CD4-positive, alpha-beta T cell treated with Interleukin-4 for 1 hour (primary cell): Measurements from ENCODE around the gene TBR1.

Experiments
- DNase-seq, 2 donors: peaks; one replicate each; pipeline ENCODE4 v3.0.0-alpha.2; 2020 to 2022

The TBR1 gene

DNA sequence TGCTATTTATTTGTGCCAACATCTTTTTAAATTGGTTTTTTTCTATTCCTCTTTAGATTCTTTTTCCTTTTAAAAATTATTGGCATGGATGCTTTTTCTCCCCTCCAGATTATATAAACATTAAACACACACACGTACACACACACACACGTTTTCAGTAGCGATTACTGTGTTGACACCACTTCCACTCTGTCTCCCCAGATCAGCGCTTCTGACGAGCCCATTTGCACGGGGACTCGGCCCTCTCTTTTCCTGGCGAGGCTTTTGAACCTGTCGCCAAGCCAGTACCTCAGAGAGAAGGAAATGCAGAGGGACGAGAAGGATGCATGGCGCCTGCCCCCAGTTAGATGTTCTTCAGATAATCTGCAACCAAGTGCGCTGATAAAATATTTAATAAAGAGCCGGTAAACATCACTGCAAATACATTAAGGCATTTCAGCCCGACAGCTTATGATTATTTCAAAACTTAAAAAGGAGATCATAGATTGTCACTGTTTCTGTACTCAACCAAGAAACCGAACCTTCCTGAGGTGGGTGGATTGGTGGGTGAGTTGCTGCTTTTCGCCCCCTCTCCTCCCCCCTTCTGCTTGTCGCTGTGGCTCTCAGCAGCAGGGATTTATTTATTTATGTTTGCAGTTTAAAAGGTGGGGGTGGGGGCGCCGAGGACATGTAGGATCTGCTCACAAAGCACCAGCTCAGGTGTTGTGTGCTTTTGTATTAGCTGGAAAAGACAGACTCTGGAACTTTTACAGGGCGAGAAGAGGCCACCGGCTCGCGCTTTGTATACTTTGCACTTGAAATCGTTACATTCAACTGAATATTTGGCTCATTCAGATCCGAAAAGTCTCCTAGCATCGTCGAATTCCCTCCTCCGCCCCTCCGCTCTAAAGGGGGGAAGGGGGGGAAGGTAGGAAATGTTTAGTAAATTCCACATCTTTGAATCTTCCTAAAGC is 787 bp upstream of the TBR1 start:
- no peak for DNase-seq

DNA sequence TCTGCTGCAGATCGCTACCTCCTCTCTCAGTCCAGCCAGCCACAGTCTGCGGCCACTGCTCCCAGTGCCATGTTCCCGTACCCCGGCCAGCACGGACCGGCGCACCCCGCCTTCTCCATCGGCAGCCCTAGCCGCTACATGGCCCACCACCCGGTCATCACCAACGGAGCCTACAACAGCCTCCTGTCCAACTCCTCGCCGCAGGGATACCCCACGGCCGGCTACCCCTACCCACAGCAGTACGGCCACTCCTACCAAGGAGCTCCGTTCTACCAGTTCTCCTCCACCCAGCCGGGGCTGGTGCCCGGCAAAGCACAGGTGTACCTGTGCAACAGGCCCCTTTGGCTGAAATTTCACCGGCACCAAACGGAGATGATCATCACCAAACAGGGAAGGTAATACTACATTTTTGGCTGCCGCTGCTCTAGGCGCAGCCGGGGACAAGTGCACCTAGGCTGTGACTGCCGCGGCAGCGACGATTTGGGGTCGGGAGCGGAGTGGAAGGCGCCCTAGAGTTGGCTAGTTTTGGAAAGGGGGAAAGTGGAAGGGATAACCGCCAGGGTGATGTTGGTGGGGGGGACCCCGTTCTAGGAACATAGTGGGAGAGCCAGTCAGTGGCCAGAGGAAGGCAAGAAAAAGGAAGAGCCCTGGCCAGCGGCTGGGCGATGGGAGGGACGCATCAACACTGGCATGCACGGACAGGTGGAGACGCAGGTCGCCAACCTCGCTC is 776 bp downstream of the TBR1 start:
- DNase-seq = no peak

DNA sequence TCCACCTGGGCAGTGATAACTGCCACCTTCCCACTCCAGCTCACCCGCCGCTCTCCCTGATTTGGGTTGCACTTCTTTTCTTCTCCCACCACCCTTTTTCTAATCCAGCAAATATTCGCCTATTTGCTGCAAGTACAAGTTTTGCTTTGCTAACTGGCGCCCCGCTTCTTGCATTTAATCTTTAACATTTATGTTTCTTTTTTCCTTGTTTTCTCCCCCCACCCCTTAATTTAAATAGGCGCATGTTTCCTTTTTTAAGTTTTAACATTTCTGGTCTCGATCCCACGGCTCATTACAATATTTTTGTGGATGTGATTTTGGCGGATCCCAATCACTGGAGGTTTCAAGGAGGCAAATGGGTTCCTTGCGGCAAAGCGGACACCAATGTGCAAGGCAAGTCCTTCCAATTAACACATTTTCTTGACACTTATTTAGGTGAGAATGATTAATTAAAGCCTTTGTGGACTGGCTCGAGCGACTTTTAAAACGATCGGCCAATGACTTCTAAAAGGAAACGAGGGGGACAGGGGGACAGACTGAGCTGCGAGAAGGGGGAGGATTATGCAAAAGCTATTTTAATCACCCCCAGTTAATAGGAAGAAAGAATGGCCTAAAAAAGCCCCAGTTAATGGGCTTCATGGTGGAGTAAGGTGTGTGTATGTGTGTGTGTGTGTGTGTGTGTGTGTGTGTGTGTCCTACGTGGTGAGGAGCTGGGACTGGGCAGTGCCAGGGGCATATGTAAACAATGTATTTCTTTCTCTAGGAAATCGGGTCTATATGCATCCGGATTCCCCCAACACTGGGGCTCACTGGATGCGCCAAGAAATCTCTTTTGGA is 1.6 kb downstream of the TBR1 start:
- no peak for DNase-seq

DNA sequence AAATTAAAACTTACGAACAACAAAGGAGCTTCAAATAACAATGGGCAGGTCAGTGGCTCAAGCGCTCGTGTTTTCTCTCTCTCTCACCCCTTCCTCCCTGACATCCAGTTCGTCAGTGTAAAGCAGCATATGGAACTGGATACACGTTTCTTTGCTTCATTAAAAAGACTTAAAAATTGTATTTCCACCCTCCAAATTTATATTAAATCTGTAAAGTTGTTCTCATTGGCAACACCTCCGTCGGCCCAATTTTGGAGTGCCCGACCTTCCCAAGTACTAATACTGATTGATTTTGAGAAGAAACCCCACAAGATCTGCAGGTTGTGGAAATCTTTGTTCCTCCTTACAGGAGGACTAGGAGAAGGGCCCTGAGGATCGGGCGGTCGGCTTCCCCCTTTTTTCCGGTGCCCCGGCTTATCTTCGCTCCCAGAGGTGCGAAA is 2.2 kb downstream of the TBR1 start:
- DNase-seq = no peak

DNA sequence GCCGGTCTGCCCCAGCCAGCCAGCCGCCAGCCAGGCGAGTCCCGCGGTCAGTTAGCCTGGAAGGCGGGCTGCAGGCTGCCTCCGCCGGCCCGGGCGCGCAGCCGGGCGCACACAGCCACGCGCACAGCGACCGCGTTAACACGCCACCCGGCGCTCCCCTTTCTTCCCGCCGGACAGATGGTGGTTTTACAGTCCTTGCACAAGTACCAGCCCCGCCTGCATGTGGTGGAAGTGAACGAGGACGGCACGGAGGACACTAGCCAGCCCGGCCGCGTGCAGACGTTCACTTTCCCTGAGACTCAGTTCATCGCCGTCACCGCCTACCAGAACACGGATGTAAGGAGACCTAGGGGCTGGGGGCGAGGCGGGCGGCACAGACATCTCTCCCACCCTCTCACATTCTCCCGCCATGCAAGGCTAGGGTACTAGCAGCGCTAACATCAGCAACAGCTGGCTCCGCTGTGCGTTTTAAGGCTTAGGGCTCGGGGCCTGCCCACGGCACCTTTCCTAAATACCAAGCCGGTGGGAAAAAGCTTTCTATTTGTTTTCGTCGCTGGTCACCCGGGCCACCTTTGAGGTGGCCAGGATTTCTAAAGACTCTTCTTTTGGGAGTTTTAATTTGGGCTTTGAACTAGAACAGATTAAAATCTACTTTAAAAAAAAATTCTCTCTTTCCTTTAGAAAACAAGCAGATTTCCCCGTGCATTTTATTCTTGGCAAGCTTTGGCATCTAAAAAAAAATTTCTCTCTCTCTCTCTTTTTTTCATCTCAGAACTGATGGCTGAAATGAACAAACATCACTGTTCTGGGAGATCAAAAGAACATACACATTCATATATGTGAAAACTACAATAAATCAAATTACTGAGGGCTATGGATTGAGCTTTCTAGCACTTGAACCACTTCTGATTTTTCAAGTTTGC is 2.9 kb downstream of the TBR1 start:
- DNase-seq = no peak

DNA sequence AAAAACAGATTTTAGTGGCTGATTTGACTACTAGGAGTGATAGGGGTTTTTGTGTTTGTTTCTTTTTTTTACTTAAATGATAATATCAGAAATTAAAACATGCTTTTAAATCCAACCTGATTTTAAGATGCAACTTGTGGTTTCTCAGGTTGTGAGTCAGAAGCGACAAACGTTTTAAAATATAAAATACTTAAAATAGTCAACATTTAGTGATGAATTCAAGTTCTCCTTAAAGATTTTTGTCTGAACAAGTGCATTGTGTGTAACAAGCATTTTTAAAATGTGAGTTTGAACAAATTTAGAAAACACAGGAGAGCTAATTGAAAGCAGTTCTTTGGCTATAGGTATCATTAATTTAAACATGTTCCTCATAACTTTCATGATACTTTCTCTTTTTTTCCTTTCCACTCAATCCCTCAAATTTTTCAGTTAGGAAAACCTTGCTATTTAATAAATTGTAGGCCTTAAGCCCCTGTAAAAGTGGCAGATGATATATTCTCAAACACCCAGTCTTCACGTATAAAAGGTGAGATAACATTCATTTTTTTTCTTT is 3.6 kb downstream of the TBR1 start:
- DNase-seq = no peak

DNA sequence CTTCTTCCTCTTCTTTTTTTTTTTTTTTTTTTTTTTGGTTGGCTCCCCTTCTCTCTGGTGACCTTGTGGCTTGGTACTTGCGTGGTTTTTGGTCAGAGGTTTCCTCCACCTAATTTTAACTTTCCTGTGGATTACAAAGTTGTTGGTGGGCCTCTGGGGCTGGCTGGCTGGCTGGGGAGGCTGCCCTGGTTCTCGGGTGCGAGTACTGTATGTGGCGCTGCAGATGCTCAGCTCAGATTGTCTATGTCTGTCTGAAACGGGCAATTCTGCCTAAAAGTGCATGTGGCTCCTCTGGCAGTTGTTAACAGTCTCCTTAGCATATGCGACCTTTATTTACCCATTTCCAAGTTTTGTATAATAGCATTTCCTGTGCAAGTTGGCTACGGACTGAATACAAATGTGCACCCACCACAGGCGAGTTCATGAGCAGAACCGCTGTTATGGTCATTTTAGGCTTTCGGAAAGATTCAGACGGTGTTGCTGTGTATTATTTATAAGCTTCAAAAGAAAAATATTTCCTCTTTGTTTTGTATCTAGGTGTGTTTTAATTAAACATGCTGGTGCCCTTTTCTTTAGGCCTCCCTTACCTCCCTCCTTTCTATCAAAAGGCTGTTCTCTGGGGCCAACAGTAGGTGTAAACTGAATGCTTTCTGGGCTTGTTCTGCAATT is 4.4 kb downstream of the TBR1 start:
- no peak for DNase-seq

DNA sequence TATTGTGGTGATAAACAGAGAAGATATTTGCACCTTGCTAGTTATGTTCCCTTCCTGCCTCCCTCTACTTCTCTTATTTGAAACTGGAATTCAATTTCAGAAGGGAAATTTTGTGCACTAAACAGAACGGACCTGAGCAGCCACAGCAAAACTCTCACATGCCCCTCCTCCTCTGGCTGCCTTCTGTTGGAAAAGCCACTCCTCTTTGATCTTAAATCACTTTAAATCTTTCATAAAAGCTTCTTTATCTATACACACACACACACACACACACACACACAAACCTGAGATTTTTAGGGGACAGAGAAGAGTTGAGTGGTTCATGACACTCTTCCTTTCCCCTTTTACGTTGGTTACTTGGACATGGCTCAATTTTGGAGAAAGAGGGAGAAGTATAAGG is 5.6 kb downstream of the TBR1 start:
- DNase-seq = no peak

DNA sequence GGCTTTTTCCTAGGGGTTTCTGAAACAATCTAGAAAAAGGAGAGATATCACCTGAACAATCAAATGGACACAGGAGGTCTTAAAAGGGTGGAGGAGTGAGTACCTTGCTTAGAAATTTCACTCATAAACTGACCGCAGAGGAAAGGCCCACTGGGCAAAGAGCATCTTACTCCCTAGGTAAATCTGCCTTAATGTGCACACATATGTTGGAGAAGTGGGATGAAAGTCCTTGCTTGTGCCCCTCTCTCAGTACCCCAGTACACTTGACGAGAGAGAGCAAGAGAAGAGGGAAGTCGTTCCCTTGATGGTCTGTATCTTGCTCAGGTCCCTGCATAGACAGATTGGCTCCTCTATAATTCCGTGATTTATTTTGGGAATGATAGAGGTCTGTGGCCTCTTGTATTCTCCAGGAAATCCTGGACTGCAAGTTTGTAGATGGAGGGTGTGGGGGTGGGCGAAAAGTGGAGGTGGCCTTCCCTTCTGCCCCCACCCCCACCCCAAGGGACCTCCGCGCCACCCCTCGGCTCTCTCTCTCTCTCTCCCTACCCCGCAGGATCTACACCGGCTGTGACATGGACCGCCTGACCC is 6.8 kb downstream of the TBR1 start:
- DNase-seq = no peak

DNA sequence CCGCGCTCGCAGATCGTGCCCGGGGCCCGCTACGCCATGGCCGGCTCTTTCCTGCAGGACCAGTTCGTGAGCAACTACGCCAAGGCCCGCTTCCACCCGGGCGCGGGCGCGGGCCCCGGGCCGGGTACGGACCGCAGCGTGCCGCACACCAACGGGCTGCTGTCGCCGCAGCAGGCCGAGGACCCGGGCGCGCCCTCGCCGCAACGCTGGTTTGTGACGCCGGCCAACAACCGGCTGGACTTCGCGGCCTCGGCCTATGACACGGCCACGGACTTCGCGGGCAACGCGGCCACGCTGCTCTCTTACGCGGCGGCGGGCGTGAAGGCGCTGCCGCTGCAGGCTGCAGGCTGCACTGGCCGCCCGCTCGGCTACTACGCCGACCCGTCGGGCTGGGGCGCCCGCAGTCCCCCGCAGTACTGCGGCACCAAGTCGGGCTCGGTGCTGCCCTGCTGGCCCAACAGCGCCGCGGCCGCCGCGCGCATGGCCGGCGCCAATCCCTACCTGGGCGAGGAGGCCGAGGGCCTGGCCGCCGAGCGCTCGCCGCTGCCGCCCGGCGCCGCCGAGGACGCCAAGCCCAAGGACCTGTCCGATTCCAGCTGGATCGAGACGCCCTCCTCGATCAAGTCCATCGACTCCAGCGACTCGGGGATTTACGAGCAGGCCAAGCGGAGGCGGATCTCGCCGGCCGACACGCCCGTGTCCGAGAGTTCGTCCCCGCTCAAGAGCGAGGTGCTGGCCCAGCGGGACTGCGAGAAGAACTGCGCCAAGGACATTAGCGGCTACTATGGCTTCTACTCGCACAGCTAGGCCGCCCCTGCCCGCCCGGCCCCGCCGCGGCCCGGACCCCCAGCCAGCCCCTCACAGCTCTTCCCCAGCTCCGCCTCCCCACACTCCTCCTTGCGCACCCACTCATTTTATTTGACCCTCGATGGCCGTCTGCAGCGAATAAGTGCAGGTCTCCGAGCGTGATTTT is 7.6 kb downstream of the TBR1 start:
- no peak for DNase-seq

DNA sequence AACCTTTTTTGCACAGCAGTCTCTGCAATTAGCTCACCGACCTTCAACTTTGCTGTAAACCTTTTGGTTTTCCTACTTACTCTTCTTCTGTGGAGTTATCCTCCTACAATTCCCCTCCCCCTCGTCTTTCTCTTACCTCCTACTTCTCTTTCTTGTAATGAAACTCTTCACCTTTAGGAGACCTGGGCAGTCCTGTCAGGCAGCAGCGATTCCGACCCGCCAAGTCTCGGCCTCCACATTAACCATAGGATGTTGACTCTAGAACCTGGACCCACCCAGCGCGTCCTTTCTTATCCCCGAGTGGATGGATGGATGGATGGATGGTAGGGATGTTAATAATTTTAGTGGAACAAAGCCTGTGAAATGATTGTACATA is 8.3 kb downstream of the TBR1 start:
- no peak for DNase-seq

DNA sequence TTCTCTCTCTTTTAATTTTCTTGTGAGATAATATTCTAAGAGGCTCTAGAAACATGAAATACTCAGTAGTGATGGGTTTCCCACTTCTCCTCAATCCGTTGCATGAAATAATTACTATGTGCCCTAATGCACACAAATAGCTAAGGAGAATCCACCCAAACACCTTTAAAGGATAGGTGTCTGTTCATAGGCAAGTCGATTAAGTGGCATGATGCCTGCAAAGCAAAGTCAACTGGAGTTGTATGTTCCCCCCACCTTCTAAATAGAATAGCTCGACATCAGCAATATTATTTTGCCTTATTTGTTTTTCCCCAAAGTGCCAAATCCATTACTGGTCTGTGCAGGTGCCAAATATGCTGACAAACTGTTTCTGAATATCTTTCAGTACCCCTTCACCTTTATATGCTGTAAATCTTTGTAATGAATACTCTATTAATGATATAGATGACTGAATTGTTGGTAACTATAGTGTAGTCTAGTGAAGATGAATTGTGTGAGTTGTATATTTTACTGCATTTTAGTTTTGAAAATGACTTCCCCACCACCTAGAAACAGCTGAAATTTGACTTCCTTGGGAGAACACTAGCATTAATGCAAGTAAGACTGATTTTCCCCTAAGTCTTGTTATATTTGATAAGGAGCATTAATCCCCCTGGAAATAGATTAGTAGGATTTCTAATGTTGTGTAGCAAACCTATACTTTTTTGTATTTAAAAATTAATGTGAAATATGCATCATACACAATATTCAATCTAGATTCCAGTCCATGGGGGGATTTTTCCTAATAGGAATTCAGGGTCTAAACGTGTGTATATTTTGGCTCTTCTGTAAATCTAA is 9.0 kb downstream of the TBR1 start:
- no peak for DNase-seq

DNA sequence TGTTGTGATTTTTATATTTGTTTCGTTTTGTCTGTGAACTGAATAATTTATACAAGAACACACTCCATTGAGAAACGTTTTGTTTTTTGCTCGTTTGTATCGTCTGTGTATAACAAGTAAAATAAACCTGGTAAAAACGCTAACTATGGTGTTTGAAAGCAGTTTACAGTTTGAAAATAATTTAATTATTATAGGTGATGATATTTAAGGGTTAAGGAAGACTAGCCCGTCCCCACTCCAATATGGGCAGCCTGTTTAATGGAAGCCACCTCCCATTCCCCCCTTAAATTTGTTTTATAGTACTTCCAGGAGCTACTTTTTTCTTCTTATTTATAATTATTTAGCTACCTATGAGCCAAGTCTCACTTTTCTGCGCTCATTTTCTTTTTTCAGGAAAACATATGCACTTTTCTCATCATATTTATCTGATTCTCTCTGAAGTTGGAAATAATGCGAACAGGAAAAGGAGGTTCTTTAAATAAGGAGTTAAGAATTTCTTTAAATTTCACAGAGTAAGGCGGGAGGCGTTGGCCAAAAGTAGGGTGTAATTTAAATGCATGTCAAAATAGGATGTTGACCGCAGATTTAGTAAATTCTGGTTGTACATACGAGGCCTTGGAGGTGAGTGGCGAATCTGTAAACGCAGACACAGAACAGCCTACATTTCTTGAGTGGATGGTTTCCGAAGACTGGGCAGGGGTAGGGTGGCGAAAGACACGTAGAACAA is 9.8 kb downstream of the TBR1 start:
- no peak for DNase-seq

DNA sequence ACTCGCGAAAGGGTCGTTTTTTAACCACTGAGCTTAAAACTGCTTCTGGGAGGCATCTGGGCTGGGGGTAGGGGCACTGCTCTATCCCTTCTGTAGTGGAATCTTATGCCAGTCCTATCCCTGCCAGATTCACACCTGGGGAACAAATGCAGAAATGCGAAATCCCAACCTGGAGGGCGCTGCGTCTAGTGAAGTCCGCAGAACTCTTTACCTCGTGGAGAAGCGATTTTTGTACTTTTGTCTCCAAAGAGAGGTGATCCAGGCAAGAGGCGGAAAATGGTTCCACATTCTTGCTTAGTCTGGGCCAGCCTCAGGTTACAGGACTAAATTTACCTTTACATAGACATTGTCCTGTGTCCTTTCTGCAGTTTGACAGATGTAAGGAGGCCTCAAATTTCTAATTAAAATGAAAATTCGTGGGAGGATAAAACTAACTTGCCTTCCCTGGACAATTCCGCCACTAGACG is 10.4 kb downstream of the TBR1 start:
- no peak for DNase-seq

DNA sequence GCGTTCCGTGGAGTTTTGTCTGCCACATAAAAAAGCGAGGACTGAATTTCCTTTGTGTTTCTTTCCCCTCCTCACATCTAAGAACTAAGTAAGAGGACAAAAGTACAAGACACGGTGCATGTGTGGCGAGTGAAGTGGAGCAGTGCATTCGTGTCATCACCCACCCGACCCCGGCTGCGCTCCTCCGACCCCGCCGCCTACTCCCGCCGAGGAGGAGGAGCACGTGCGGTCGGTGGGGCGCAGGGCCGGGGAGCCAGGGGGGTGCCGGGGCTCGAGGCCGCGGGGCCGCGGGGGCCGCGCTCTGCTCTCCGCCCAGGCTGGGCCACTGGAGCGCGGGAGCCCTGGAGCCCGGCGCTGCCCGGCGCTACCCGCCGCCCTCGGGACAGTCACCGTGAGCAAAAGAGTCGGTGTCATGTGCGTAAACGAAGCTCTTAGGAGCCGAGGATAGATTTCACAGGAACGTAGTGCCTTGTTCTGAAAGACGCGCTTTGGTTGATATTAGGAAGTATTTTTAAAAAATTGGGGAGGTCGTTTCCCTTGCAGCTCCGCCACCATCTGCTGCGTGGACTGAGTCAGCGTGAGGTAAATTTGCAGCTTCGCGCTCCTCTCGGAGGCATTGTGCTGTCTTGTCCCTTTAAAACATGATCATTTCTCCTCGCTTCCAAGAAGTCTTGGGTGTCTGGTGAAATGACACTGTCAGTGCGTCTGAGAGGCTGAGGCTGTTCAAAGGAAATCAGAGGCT is 11.0 kb downstream of the TBR1 start:
- DNase-seq = no peak

DNA sequence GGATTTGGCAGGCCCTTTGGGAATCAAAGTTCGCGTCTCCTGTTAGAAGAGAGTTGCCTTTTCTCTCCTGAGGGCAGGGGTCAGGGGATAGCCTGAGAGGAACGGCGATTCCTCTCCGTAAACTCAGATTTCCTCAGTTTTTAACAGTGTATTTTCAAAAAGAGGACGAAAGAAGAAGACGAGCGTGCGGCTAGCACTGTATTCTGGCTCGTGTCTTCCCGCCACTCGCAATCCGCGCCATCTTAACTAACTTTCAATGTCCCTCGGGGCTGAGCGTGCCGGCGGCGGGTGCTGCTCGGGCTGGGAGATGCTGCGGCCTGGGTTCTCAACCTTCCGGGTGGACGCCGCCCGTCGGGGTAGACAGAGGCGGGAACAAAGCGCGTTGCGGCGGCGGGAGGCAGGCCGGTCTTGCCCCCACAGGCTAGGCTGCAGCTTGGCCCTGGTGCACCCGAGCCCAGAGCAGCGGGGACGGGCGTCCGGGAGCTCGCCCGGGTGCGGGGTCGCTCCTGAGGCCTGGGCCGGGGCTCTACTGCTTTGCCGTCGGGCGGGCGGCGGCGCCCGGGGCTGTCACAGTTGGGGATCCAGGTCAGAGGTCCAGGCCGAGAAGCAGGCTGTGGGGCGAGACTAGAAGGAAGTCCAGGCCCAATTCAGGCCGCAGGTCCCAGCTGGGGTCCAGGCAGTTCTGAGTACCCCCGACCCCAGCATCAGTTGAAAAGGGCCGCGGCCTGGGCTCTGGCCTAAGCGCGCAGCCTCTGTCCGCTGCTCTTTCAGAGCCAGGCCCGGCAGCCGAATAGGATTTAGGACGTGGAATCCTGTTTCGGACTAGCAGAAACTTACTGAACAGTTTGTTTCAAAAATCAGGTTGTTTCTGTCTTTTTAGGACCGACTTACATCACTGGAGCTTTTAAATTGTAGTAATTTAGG is 11.8 kb downstream of the TBR1 start:
- no peak for DNase-seq
